Measurements from ENCODE around the gene TPM2. TPM values are rescaled to one million over a fixed set of nuclear protein-coding genes. Genes with fewer than 3 reads are reported as not detected.

Gene TPM2
- 23.8 and 25.4 TPM in 2 replicates for polyA plus RNA-seq (2014; cell fraction: cytosol; rRNA removed)
- polyA plus RNA-seq (2014; cell fraction: nucleus; rRNA removed), result 131 and 137 TPM in 2 replicates

DNA sequence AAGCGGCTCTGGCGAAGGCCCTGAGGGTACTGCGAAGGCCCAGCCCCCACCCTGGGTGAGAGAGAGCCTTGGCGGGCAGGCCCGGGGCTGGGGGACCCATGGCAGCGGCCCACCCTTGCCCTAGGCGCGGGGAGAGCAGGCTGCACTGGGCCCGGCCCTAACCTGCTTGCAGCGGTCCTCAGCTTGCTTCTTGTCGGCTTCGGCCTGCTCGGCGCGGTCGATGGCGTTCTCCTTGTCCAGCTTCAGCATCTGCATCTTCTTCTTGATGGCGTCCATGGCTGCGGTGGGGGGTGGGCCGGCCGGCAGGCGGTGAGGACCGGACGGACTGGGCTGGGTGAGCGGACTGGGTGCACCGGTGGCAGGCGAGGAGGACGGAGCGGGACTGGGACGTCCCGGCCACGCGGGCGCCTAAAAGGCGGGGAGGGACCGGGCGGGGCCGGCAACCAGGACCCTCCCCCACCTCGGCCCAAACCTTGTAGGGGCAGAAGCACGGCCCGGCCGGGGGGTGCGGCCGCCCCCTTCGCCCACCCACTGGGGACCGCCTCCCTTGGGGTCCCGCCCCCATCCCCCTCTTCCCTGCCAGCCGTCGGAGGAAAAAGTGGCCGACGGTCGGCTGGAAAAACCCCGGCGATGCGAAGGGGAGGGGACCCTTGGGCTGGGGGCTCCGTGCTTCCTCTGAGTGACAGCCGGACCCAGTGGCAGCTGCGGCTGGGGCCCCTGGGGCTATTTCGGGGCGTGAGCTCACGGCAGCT, at the start of gene TPM2:
Gene TPM2 (minus strand): TSS at position 384 of the 752 bp plus-strand sequence. CDS start 108 bp downstream, at position 276.
- no peak for DNase-seq (ENCODE audit: low spot score)

DNA sequence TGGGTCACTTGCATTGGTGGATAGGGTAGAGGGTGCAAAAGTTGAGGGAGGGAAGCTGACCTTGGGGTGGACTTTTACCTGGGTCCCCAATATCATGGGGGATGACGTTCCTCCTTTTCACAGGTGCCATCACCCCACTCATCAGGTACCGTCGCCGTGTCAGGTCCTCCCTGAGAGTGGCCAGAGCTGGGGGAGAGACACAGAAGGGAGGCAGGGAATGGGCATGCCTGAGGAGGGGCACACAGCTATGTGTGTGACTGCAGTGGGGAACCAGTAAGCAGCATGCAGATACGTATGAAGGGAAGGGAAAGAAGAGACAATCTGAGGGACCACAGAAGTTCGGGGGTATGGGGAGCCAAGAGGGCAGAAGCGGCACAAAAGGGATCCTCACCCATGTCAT, 49.2 kb upstream of the TPM2 start:
- no peak for DNase-seq (ENCODE audit: low spot score)

DNA sequence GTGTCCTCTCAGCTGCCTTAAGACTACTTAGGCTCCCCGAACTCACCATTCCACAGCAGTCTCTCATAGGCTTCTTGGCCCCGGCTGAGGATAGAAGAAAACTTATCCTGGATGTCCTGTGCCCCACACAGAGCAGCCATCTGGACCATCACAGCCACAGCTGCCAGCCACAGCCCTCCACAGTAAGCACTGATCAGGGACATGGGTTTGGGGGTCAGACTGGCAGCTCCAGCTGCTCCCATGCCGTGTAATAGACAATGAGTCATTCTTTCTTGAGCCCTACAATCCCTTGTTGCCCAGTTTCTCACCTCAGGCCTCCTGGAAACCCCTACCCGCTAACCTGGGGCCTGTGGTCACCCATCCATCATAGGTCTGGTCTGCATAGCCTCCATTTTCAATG, 48.5 kb upstream of the TPM2 start:
- DNase-seq (ENCODE audit: low spot score), result no peak

DNA sequence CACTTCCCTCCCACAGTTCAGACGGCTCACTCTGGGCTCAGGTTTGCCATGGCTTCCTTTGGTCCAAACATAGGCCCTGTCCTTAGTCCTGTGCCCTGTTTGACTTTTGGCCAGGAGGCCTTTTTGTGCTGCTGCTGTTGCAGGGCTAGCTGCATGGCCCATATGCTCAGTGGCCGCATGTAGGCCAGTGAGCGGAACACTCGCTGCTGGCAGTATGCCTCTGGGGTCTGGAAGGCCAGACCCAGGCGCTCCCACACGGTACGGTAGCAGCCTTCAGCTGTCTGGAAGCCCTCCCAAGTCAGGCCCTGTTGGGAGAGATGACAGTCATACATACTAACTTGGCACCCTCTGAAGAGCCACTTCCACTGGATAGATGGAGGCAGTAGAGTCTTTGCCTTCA, 47.4 kb upstream of the TPM2 start:
- DNase-seq (ENCODE audit: low spot score), result no peak

DNA sequence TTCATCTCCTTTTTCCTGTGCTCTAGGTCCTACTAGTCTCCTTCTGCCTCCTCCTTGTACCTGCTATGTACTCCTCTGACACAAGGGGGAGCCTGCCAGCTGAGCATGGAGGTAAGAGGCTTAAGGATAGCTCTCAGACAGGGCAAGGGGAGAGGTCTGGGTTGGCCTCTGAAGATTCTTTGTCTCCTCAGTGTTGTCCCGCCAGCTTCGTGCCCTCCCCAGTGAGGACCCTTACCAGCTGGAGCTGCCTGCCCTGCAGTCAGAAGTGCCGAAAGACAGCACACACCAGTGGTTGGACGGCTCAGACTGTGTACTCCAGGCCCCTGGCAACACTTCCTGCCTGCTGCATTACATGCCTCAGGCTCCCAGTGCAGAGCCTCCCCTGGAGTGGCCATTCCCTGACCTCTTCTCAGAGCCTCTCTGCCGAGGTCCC, 46.5 kb upstream of the TPM2 start:
- peak; percentile 76 for DNase-seq (ENCODE audit: low spot score)

DNA sequence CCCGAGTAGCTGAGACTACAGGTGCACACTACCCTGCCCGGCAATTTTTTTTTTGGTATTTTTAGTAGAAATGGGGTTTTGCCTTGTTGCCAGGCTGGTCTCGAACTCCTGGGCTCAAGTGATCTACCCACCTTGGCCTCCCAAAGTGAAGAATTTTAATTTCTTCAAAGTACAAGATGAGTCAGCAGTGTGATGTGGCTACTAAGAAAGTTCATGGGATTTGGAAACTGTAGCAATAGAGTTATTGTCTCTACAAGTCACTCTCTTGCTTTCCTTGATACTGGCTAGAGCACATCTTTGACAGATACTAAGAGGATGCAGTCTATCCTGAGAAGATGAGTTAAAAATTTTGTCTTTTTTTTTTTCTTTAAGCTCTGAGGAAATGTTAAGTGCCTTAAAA, 44.4 kb upstream of the TPM2 start:
- DNase-seq (ENCODE audit: low spot score), result no peak

DNA sequence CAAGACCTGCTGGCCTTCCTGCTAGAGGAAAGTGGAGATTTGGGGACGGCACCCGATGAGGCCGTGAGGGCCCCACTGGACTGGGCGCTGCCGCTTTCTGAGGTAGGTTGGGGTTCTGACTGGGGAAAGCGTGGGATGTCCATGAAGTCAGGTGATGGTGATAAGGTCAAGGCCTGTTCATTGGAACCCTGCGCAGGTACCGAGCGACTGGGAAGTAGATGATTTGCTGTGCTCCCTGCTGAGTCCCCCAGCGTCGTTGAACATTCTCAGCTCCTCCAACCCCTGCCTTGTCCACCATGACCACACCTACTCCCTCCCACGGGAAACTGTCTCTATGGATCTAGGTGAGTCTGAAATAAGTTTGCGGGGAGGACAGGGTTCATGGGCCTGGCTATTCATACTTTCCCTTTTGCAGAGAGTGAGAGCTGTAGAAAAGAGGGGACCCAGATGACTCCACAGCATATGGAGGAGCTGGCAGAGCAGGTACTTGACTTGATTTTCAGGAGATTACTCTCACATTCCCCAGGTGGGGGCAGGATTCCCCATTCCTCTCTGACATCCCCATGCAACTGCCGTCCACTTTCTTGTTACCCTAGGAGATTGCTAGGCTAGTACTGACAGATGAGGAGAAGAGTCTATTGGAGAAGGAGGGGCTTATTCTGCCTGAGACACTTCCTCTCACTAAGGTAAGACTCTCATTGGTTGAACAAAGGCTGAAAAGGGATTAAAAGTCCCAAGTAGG, 43.2 kb upstream of the TPM2 start:
- DNase-seq (ENCODE audit: low spot score), result peak; percentile 57

DNA sequence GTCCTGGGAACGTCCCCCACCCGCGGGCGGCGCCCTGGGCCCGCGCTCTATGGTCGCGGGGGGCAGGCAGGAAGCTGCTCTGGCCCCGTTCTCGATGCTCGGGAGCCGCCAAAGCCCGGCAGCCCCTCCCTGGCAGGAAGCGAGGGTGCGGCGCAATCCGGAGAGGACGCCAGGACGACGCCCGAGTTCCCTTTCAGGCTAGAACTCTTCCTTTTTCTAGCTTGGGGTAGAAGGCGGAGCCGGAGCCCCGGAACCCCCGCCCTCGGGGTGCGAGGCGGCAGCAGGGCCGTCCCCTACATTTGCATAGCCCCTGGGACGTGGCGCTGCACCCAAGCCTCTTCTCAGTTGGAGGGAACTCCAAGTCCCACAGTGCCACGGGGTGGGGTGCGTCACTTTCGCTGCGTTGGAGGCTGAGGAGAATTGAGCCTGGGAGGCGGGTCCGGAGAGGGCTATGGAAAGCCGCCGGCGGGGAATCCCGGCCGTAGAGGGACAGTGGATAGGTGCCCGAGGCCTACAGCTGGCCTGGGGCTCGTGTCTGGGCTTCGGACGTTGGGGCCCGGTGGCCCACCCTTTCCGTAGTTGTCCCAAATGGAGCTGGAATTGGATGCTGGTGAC, 42.6 kb upstream of the TPM2 start, which contains the start of the genes CREB3 and TLN1:
Gene CREB3 (plus strand): TSS at position 482 of the 615 bp plus-strand sequence. CDS start 107 bp downstream, at position 589.
Gene TLN1 (minus strand): TSS at position 11 of the 615 bp plus-strand sequence. CDS start 6,501 bp downstream, outside the sequence.
- DNase-seq (ENCODE audit: low spot score), result peak; percentile 98

DNA sequence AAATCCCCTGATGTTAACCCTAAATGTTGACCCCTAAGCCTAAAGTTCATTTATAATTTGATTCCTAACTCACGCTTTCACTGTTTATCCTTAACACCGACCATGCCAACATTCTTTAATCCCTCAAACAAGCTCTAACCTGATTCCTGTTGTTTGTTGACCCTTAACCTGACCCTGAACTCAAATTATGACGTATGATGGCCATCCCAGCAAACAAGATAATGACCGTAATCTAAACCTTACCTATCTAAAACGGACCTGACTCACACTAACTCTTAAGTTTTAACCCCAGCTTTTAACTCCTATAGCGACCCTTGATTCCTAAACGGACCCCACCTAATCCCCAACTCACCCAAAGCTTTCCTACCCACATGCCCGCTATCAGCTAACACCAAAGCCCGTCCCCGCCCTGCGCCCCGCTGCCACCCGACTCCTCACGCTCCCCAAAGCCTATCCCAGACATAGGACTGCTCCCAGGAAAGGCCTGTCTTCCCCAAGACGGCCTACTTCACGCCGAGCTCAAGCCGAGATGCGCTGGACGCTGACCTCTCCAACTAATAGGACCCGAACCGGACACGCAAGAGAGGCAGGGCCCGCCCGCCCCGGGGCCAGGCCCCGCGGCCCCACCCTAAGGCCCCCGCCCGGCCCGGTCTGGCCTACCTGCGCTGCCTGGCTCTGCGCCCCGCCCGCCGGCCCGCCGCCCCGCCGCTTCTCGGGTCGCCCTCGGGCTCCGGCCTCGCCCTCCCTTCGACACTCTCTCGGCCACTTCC, 41.9 kb upstream of the TPM2 start:
- DNase-seq (ENCODE audit: low spot score), result no peak

DNA sequence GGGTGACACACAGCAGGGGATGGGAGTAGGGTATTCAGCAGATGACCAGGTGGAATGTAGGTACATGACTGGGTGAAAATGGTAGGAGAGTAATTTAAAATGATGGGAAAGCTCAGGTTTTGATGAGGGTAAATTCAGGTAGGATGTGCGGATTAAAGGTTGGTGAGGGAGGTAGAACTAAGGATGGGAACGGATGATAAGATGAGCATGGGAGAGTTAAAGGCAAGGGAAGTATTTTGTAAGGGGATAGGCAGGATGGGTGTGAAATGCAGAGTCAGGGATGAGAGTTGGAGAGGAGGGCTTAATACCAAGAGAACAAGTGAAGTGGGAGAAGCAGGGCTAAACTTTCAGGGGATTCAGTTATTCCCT, 40.7 kb upstream of the TPM2 start:
- no peak for DNase-seq (ENCODE audit: low spot score)

DNA sequence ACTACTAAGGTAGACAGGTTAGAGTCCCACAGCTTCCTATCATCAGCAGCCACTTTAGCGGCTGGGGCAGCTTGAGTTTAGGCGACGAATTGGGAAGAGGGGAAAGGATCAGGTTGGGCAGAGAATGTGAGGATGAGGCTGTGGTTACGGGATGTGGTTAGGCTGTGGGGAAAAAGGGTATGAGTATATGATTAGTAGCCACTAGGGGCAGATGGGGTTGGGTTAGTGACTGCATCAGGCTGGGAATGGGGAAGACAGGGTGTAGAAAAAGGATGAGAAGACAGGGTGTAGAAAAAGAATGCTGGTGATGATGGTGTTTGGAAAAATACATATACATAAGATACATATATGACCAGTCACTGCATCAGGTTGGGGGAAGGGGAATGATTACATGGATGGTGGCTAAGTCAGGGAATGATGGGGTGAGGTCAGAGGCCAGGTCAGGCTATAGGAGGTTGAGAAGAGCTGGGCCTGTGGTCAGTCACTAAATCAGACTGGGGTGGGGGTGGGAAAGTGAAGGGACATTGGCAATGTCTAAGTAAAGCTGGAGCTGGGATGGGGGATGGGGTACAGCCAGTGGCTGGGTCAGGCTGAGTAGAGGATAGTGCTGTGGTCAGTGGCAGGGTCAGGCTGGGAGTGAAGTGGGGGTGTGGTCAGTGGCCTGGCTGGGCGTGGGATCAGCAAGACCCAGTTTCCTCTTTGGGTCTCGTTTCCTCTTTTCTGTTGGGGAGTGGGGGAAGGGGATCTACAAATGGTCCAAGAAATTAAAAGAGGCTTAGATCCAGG, 40.2 kb upstream of the TPM2 start:
- DNase-seq (ENCODE audit: low spot score), result peak; percentile 48

DNA sequence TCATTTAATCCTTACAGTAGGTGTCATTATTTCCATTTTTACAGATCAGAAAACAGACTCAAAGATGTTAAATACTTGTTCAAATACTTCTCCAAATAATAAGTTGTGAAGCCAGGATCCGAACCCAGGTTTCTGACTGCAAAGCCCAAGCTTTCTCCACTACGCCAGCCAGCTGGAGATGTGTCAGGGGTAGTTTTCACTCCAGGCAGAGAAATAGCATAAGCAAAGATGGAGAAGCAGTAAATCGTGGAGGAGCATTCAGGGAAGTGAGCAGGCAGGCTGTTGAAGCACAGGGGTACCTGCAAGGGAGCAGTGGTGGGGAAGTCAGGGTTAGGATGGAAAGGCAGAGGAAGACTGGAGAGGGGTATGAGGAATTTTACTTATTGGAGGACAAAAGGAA, 39.4 kb upstream of the TPM2 start:
- no peak for DNase-seq (ENCODE audit: low spot score)

DNA sequence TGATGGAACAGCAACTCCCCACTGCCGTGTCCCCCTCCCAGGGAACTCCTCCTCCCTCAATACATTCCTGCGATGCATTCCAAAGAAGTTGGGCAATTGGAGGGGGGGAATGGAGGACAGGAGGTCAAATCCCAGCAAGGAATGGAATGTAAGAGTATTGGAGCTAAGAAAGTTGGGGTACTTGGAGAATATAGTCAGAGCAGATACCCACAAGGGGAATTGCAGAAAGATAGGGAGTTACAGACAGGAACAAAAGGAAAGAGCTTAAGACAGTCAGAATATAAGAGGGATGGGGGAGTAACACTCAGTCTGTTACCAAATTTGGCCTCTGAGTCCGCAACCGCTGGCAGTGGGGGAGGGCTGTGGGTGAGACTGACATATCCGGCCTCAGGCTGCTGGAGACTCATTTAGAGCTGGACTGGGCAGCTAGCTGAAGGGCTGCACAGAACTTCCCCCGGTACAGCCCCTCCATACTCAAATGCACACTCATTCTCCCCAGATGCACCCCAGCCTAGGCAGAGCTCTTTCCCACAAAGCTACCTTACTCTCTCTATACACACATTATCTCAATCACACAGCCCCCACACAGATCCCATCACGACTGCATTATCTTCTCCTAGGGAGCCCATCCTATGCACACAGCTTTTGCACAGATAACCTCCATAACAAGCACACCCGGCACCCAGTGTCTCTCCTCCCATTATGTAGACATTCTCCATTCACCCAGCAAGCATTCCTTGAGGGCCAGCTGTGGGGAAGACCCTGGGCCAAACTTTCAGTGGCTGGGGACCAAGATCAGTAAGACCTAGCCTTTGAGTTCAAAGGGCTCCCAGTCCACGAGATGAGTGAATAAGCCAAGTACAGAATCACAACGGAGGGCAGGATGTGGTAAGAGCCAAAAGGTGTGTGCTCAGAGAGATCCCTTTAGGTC, 38.6 kb upstream of the TPM2 start:
- DNase-seq (ENCODE audit: low spot score), result no peak

DNA sequence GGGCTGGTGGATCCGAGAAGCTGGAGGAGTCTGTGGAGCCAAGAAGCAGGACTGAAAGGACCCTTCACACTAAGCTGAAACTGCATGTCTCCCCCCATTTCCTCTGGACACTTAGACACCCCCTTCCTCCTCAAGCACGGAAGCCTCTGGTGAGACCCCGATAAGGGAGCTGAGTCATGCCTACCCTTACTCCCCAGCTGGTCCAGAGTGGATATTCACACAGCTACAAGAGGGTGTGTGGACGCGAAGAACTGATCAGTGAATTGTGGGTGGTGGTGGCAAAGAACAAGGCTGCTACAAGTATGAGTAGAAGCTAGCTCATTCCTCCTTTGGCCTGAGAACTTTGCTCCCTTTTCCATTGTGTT, 37.9 kb upstream of the TPM2 start:
- DNase-seq (ENCODE audit: low spot score), result no peak

DNA sequence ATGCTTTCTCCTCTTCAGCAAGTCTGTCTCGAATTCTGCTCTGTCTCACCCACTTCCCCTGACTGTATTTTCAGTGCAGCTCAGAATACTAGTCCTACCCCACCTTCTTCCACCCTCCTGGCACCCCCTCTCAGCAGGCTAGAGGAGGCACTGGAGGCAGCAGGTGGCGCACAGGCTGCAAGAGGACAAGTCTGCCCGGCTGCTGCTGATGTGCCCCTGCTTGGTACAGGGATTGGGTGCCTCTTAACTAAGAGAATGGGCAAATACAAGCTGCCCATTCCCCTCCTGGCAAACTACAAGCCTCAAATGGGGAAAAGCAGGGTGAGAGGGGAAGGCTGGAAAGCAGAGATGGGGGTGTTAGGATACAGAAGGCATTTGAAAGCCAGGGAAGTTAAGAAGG, 37.2 kb upstream of the TPM2 start:
- no peak for DNase-seq (ENCODE audit: low spot score)

DNA sequence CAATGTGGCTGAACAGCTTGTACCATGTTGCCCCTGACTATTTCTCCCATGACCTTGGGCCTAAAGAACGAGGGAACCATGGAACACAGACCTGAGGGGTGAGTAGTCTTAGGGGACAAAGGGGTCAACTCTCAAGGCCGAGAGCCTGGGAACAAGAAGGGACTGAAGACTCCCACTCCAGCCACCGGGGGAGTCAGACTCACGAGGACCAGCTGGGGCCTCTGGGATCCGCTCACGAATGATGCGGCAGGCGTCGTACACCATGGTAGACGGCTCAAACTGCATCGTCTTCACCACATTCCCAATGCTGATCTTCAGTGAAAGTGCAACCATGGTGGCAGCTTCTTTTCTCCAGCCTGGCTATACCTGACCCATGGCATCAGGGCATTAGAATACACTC, 35.6 kb upstream of the TPM2 start:
- DNase-seq (ENCODE audit: low spot score), result no peak

DNA sequence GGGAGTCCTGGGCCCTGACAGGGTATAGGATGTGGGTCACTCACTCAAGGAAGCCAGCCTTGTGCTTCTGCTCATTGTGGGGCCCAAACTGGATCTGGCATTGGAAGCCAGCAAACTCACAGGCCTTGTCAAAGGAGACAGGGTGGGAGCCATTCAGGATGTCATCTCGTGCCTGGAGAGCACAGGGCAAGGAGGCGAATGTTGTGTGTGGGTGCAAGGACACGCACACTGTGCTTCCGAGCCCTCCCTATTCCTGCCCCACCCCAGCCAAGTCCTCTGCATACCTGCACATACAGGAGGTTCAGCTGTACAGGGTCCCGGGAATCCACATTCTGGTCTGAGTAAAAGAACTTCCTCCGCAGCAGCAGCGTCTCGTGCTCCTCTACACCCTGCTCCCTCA, 34.2 kb upstream of the TPM2 start:
- DNase-seq (ENCODE audit: low spot score), result no peak

DNA sequence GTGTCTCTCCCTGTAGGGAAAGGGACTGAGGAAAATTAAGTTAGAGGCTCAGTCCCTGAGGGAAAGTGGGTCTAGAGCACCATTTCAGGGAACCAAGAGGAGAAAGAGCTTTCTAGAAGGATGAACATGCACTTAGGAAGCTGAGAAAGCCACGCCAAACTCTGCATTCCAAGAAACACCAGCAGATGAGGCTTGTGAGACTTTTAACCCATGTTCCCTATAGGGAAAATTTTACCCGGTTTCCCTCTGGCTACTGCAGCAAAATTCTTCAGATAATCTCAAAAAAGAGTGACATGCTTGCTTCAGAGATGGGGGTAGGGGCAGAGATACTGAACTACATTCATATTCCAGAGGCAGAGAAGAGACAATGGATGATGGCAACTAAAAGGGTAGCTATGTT, 33.7 kb upstream of the TPM2 start:
- no peak for DNase-seq (ENCODE audit: low spot score)

DNA sequence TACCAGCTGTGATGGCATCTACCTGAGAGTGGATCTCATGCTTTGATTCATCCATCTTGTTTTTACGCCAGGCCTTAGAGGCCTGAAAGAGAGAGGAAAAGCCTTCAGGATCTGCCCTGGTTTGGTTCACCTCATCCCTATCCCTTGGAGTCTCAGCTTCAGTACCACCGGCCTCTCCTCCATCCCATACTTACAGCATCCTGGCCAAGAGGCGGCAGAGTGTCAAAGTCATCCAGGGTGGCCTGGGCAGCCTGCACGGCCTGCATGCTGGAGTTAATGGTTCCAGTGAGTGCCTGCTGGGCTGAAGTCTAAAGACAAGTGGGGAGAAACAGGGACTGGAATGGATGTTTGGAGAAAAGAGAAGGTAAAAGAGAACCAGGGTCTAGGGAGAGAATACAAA, 29.8 kb upstream of the TPM2 start:
- DNase-seq (ENCODE audit: low spot score), result no peak

Measured in SK-N-DZ (cell line).